Neural cell (in vitro differentiated cells): ENCODE results near the gene HLA-DQA1. TPM values are rescaled to one million over a fixed set of nuclear protein-coding genes. Genes with fewer than 3 reads are reported as not detected.

Source experiments
- H2AFZ ChIP-seq: fragments of 200-600, 300-800 bp; sonication (generic), shearing (Covaris generic); 2 replicates; pipeline ENCODE4 v1.6.0; 2014; ENCODE audit warnings: low read depth, mild to moderate bottlenecking, antibody characterized with exemption, low read length, moderate library complexity
- H3F3A ChIP-seq: fragments of 200-600 bp; shearing (Covaris generic); 2 replicates; pipeline ENCODE4 v1.6.1; 2016; ENCODE audit warnings: mild to moderate bottlenecking, moderate library complexity, mixed read lengths, antibody characterized with exemption, low read length; ENCODE audit not compliant: insufficient read depth, poor library complexity, severe bottlenecking
- H3K27ac ChIP-seq: fragments of 200-600, 300-800 bp; sonication (generic), shearing (Covaris generic); 2 replicates; pipeline ENCODE4 v1.5.1; 2014; ENCODE audit warnings: mild to moderate bottlenecking, low read length, moderate library complexity
- H3K27me3 ChIP-seq: fragments of 300-800, 200-600 bp; sonication (generic), shearing (Covaris generic); 2 replicates; pipeline ENCODE4 v1.6.0; 2014; ENCODE audit warnings: mild to moderate bottlenecking, low read depth, low read length, moderate library complexity; ENCODE audit not compliant: insufficient read depth
- H3K36me3 ChIP-seq: fragments of 300-800, 200-600 bp; sonication (generic), shearing (Covaris generic); 2 replicates; pipeline ENCODE4 v1.5.1; 2014; ENCODE audit warnings: mild to moderate bottlenecking, antibody characterized with exemption, low read length, moderate library complexity; ENCODE audit not compliant: insufficient read depth
- H3K4me2 ChIP-seq: fragments of 300-800, 200-600 bp; sonication (generic), shearing (Covaris generic); 2 replicates; pipeline ENCODE4 v1.6.0; 2014; ENCODE audit warnings: mild to moderate bottlenecking, low read length
- H3K4me3 ChIP-seq: fragments of 300-800, 200-600 bp; sonication (generic), shearing (Covaris generic); 2 replicates; pipeline ENCODE4 v1.5.1; 2014; ENCODE audit warnings: mild to moderate bottlenecking, low read length, moderate library complexity
- H3K79me2 ChIP-seq: fragments of 200-600 bp; shearing (Covaris generic); replicated peaks from 2 replicates; pipeline ENCODE4 v1.6.0; 2014; ENCODE audit warnings: mild to moderate bottlenecking, low read length, moderate library complexity; ENCODE audit not compliant: insufficient read depth
- H3K9ac ChIP-seq: fragments of 300-800, 200-600 bp; sonication (generic), shearing (Covaris generic); 2 replicates; pipeline ENCODE4 v1.6.1; 2016; ENCODE audit warnings: mild to moderate bottlenecking, low read length, mixed read lengths
- H3K9me2 ChIP-seq: fragments of 200-600 bp; shearing (Covaris generic); 2 replicates; pipeline ENCODE4 v1.6.1; 2016; ENCODE audit warnings: mild to moderate bottlenecking, low read length, mixed read lengths; ENCODE audit not compliant: insufficient read depth
- H3K9me3 ChIP-seq: fragments of 200-600, 300-800 bp; sonication (generic), shearing (Covaris generic); 2 replicates; pipeline ENCODE4 v1.6.1; 2016; ENCODE audit warnings: mild to moderate bottlenecking, mixed run types, low read length, moderate library complexity, mixed read lengths
- H4K20me1 ChIP-seq: fragments of 200-600 bp; shearing (Covaris generic); 2 replicates; pipeline ENCODE4 v1.6.1; 2016; ENCODE audit warnings: mild to moderate bottlenecking, mixed run types; ENCODE audit not compliant: insufficient read depth
- CTCF ChIP-seq: fragments of 450-650 bp; IDR thresholded peaks from 2 replicates; pipeline ENCODE4 v1.5.1; 2014; ENCODE audit warnings: antibody characterized with exemption, mild to moderate bottlenecking, moderate library complexity; ENCODE audit not compliant: poor library complexity, severe bottlenecking
- EP300 ChIP-seq: fragments of 450-650 bp; conservative IDR thresholded peaks from 2 replicates; pipeline ENCODE4 v1.6.1; 2014; ENCODE audit warnings: antibody characterized with exemption, mild to moderate bottlenecking, moderate library complexity; ENCODE audit not compliant: poor library complexity, severe bottlenecking
- EZH2 ChIP-seq: fragments of 200-600, 300-800 bp; shearing (Covaris generic), sonication (generic); IDR thresholded peaks from 2 replicates; pipeline ENCODE4 v1.6.1; 2014; ENCODE audit warnings: antibody characterized with exemption, low read length, borderline replicate concordance, mild to moderate bottlenecking; ENCODE audit not compliant: insufficient read depth, poor library complexity, severe bottlenecking
- MXI1 ChIP-seq: fragments of 450-650 bp; conservative IDR thresholded peaks from 2 replicates; pipeline ENCODE4 v1.6.1; 2014; ENCODE audit warnings: antibody characterized with exemption, mild to moderate bottlenecking; ENCODE audit not compliant: poor library complexity, severe bottlenecking
- RAD21 ChIP-seq: fragments of 450-650 bp; conservative IDR thresholded peaks from 2 replicates; pipeline ENCODE4 v1.6.1; 2014; ENCODE audit warnings: antibody characterized with exemption, mild to moderate bottlenecking, moderate library complexity
- REST ChIP-seq: IDR thresholded peaks from 2 replicates; pipeline ENCODE4 v1.6.1; 2012; ENCODE audit warnings: borderline replicate concordance
- SMC3 ChIP-seq: fragments of 450-650 bp; conservative IDR thresholded peaks from 2 replicates; pipeline ENCODE4 v1.6.1; 2014; ENCODE audit warnings: antibody characterized with exemption, mild to moderate bottlenecking, moderate library complexity; ENCODE audit not compliant: poor library complexity
- TAF1 ChIP-seq: IDR thresholded peaks from 2 replicates; pipeline ENCODE4 v1.6.1; 2012; ENCODE audit warnings: low read depth
- polyA plus RNA-seq: library from polyadenylated mRNA; depleted of rRNA; stranded (reverse); fragments of >200 nt; gene quantifications from 2 replicates; pipeline ENCODE4 v1.2.3, GENCODE V29; 2014

The HLA-DQA1 gene
- polyA plus RNA-seq, 1 donor from 2014 or later, result not detected

GRCh38 chr6:32604434-32604877 is 32.8 kb upstream of the HLA-DQA1 start:
- no peak overlapping the region for H3K4me3 ChIP-seq
- no peaks in the 10 kb centered on the region for H4K20me1 ChIP-seq
- no peaks in the 10 kb centered on the region for H3F3A ChIP-seq
- H3K36me3 ChIP-seq, result no peaks in the 10 kb centered on the region
- H3K79me2 ChIP-seq, result no peaks in the 10 kb centered on the region
- no peak overlapping the region for H3K4me2 ChIP-seq
- TF ChIP-seq EP300, result no peak
- TF ChIP-seq SMC3, result no peak
- H3K27ac ChIP-seq, result no peak overlapping the region
- H2AFZ ChIP-seq, result no peak overlapping the region
- H3K9me3 ChIP-seq, result no peaks in the 10 kb centered on the region
- no peaks in the 10 kb centered on the region for H3K9me2 ChIP-seq
- no peak overlapping the region for H3K9ac ChIP-seq
- no peaks in the 10 kb centered on the region for H3K27me3 ChIP-seq

DNA sequence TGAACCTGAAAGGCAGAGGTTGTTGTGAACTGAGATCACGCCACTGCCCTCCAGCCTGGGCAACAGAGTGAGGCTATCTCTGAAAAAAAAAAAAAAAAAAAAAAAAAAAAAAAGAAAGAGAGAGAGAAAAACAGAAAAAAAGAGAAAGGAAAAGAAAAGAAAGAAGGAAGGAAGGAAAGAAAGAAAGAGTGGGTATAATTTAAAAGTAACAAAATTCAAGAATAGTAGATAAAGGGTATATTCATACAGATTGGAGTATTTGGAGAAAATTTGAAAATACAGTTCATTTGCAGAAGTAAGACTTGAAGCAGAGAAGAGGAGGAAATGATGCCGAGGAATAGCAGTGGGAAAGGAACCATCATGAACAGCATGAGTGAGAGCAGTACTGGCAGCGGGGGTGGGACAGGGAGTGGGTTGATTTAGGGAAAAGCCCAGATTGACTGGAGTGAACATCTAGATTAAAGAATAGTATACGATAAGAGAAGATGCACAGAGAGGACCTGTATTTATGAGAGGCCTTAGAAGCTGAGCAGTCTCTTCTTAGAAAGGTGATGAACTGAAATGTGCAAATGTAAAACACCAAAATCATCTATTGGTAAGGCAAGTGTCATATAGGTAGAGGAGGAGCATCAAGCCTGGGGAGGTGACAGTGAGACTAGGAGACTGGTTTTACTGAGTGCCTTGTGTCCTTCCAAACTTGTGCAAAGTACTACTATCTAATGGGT is 29.8 kb upstream of the HLA-DQA1 start:
- no peak overlapping the region for H3K4me2 ChIP-seq
- H3K79me2 ChIP-seq, result no peaks in the 10 kb centered on the region
- H3F3A ChIP-seq, result no peaks in the 10 kb centered on the region
- TF ChIP-seq REST (no peak), MXI1 (no peak), EZH2 (no peak), SMC3 (no peak), TAF1 (no peak), RAD21 (no peak), CTCF (no peak)
- H3K9me3 ChIP-seq, result no peaks in the 10 kb centered on the region
- no peaks in the 10 kb centered on the region for H3K36me3 ChIP-seq
- no peaks in the 10 kb centered on the region for H3K27me3 ChIP-seq
- no peak overlapping the region for H3K27ac ChIP-seq
- no peak overlapping the region for H3K9ac ChIP-seq
- H4K20me1 ChIP-seq, result no peaks in the 10 kb centered on the region
- H3K4me3 ChIP-seq, result no peak overlapping the region
- H2AFZ ChIP-seq, result no peak overlapping the region
- H3K9me2 ChIP-seq, result no peaks in the 10 kb centered on the region
